IMR-90 (cell line): ENCODE measurements around the gene POU2F2. TPM values are rescaled to one million over a fixed set of nuclear protein-coding genes. Genes with fewer than 3 reads are reported as not detected.

Experiments used
- ATAC-seq: fragments of 200-7000 bp; cut with Tn5 transposase; 2 replicates; pipeline ENCODE4 v1.9.1; 2020; ENCODE audit warnings: low read depth, mild to moderate bottlenecking, moderate library complexity
- BruUV-seq: library from RNA; stranded (reverse); fragments of 400-500 nt; replicated peaks from 2 replicates; lab custom pipeline; 2021; lab: Mats Ljungman, UMichigan
- CTCF ChIA-PET: fragments of 300-600 bp; formaldehyde crosslinking; extraction: SDS; loops from one replicate; lab custom pipeline; 2021; ENCODE audit warnings: antibody characterized with exemption; lab: Yijun Ruan, JAX
- POLR2A ChIA-PET: fragments of 300-600 bp; sonication (Branson Sonifier 250); formaldehyde crosslinking; loops from one replicate; lab custom pipeline; 2022; ENCODE audit warnings: antibody characterized with exemption; ENCODE audit not compliant: unreplicated experiment; lab: Charles Lee
- DNase-seq: peaks from one replicate; pipeline ENCODE4 v3.0.0; 2013
- H2AFZ ChIP-seq: replicated peaks from 2 replicates; pipeline ENCODE3; 2013; ENCODE audit warnings: low read length, mild to moderate bottlenecking; ENCODE audit not compliant: poor library complexity
- H2AK5ac ChIP-seq: 2 replicates; pipeline ENCODE4 v1.6.1; 2013; ENCODE audit warnings: low read depth, low read length, inconsistent platforms
- H2AK9ac ChIP-seq: replicated peaks from 2 replicates; pipeline ENCODE3; 2013; ENCODE audit warnings: mild to moderate bottlenecking, low read depth, low read length, moderate library complexity; ENCODE audit not compliant: poor library complexity
- H2BK120ac ChIP-seq: 2 replicates; pipeline ENCODE4 v1.6.1; 2013; ENCODE audit warnings: low read depth, low read length, inconsistent platforms
- H2BK15ac ChIP-seq: 3 replicates; pipeline ENCODE4 v1.6.1; 2013; ENCODE audit warnings: low read depth, low read length, inconsistent platforms
- H2BK20ac ChIP-seq: 2 replicates; pipeline ENCODE4 v1.6.1; 2013; ENCODE audit warnings: low read depth, mild to moderate bottlenecking, inconsistent platforms, low read length, moderate library complexity
- H2BK5ac ChIP-seq: 2 replicates; pipeline ENCODE4 v1.6.1; 2013; ENCODE audit warnings: mild to moderate bottlenecking, low read depth, low read length, inconsistent platforms; ENCODE audit not compliant: poor library complexity, severe bottlenecking
- H3K14ac ChIP-seq: replicated peaks from 2 replicates; pipeline ENCODE4 v1.6.1; 2013; ENCODE audit warnings: low read depth, low read length, inconsistent platforms
- H3K18ac ChIP-seq: 2 replicates; pipeline ENCODE4 v1.6.1; 2013; ENCODE audit warnings: low read depth, low read length, control low read depth
- H3K23ac ChIP-seq: 2 replicates; pipeline ENCODE4 v1.6.1; 2013; ENCODE audit warnings: low read depth, low read length, inconsistent platforms
- H3K27ac ChIP-seq: 2 replicates; pipeline ENCODE4 v1.5.1; 2013; ENCODE audit warnings: mild to moderate bottlenecking, control low read depth, low read length; ENCODE audit not compliant: insufficient read depth
- H3K27me3 ChIP-seq: 2 replicates; pipeline ENCODE4 v1.6.1; 2013; ENCODE audit warnings: low read length; ENCODE audit not compliant: control insufficient read depth, insufficient read depth
- H3K36me3 ChIP-seq: 2 replicates; pipeline ENCODE4 v1.6.1; 2013; ENCODE audit warnings: low read length, mixed read lengths; ENCODE audit not compliant: control insufficient read depth, insufficient read depth
- H3K4ac ChIP-seq: 2 replicates; pipeline ENCODE4 v1.6.1; 2013; ENCODE audit warnings: low read depth, low read length, inconsistent platforms
- H3K4me1 ChIP-seq: 2 replicates; pipeline ENCODE4 v1.6.1; 2013; ENCODE audit warnings: low read length, mixed read lengths; ENCODE audit not compliant: control insufficient read depth, insufficient read depth
- H3K4me2 ChIP-seq: 2 replicates; pipeline ENCODE4 v1.6.1; 2013; ENCODE audit warnings: low read depth, mild to moderate bottlenecking, control low read depth, low read length, moderate library complexity
- H3K4me3 ChIP-seq: 2 replicates; pipeline ENCODE4 v1.5.1; 2013; ENCODE audit warnings: low read depth, mild to moderate bottlenecking, control low read depth, low read length, moderate library complexity; ENCODE audit not compliant: insufficient read depth
- H3K56ac ChIP-seq: 2 replicates; pipeline ENCODE4 v1.6.1; 2013; ENCODE audit warnings: low read length, inconsistent platforms; ENCODE audit not compliant: insufficient read depth; ENCODE audit errors: extremely low read depth
- H3K79me1 ChIP-seq, 2 experiments: 2 replicates each; pipeline ENCODE4 v1.6.1; 2013; ENCODE audit warnings: low read length in 2 of 2, inconsistent platforms in 1 of 2, low read depth in 1 of 2
- H3K9ac ChIP-seq: 2 replicates; pipeline ENCODE4 v1.6.1; 2013; ENCODE audit warnings: low read depth, low read length, control low read depth
- H3K9me1 ChIP-seq: 2 replicates; pipeline ENCODE4 v1.6.1; 2013; ENCODE audit warnings: low read length, inconsistent platforms; ENCODE audit not compliant: insufficient read depth
- H3K9me3 ChIP-seq: 2 replicates; pipeline ENCODE4 v1.6.1; 2013; ENCODE audit warnings: low read length; ENCODE audit not compliant: control insufficient read depth, insufficient read depth
- H4K20me1 ChIP-seq: 2 replicates; pipeline ENCODE4 v1.6.1; 2013; ENCODE audit warnings: low read length, inconsistent platforms; ENCODE audit not compliant: insufficient read depth
- H4K5ac ChIP-seq: 2 replicates; pipeline ENCODE4 v1.6.1; 2013; ENCODE audit warnings: mild to moderate bottlenecking, low read depth, low read length, control low read depth
- H4K8ac ChIP-seq, 2 experiments: 2 replicates each; pipeline ENCODE4 v1.6.1; 2013; ENCODE audit warnings: low read depth in 2 of 2, low read length in 2 of 2, control low read depth in 1 of 2, inconsistent platforms in 1 of 2
- H4K91ac ChIP-seq: 2 replicates; pipeline ENCODE4 v1.6.1; 2013; ENCODE audit warnings: low read depth, low read length, inconsistent platforms; ENCODE audit not compliant: insufficient read depth
- CHD1 ChIP-seq: IDR thresholded peaks from 2 replicates; pipeline ENCODE4 v1.6.1; 2012; ENCODE audit warnings: low read depth, low read length, improper control_type of control experiment
- MXI1 ChIP-seq: IDR thresholded peaks from 2 replicates; pipeline ENCODE4 v1.6.1; 2012; ENCODE audit warnings: low read depth, mild to moderate bottlenecking, low read length, moderate library complexity, borderline replicate concordance
- RAD21 ChIP-seq: IDR thresholded peaks from 2 replicates; pipeline ENCODE4 v1.6.1; 2012; ENCODE audit warnings: low read length, improper control_type of control experiment
- SMC3 ChIP-seq: fragments of 150-350 bp; IDR thresholded peaks from 2 replicates; pipeline ENCODE4 v1.6.1; 2016; ENCODE audit warnings: low read depth, mild to moderate bottlenecking, antibody characterized with exemption, low read length, moderate library complexity
- WGBS, 2 experiments: methylation state at CpG; one replicate each; pipeline versions ENCODE4 v1.1.5 to v1.1.7; 2013; ENCODE audit warnings: missing lambda C conversion rate in 2 of 2; ENCODE audit not compliant: insufficient read length in 1 of 2; ENCODE audit errors: extremely low coverage in 2 of 2; 5-methylcytosine and 5-hydroxymethylcytosine counted together
- dilution Hi-C: fragments of 300-500 bp; cut with HindIII; formaldehyde crosslinking; loops from one replicate; pipeline ENCODE4 v1.14.3; 2018; ENCODE audit warnings: low sequenced_read_pairs; ENCODE audit not compliant: unreplicated experiment
- in situ Hi-C: fragments of 300-500 bp; cut with MboI; formaldehyde crosslinking; loops from 3 replicates; pipeline ENCODE4 v1.14.3; 2019; ENCODE audit warnings: low sequenced_read_pairs, inconsistent platforms, mixed read lengths
- intact Hi-C: fragments of 100-400 bp; cut with micrococcal nuclease; formaldehyde crosslinking; loops from 2 replicates; pipeline ENCODE4 v1.10.0; 2022
- polyA plus RNA-seq, 3 experiments: library from polyadenylated mRNA; depleted of rRNA; stranded (reverse); fragments of >200 nt; gene quantifications; 2 replicates each; pipeline ENCODE4 v1.2.3, GENCODE V29; 2012; ENCODE audit warnings: low replicate concordance in 1 of 3
- total RNA-seq: library from RNA; depleted of rRNA; stranded (reverse); fragments of >200 nt; gene quantifications from 2 replicates; pipeline ENCODE4 v1.2.3, GENCODE V29; 2012
- TF ChIP-seq, protein P1 (sequence below): conservative IDR thresholded peaks from 2 replicates; pipeline ENCODE4 v1.5.1; 2012; ENCODE audit warnings: mild to moderate bottlenecking, low read depth, low read length, improper control_type of control experiment

POU2F2 gene
- total and polyA plus RNA-seq, 2 of the 4 experiments (the other 2 are of a cell fraction), result 0.54 to 5.0 TPM

DNA sequence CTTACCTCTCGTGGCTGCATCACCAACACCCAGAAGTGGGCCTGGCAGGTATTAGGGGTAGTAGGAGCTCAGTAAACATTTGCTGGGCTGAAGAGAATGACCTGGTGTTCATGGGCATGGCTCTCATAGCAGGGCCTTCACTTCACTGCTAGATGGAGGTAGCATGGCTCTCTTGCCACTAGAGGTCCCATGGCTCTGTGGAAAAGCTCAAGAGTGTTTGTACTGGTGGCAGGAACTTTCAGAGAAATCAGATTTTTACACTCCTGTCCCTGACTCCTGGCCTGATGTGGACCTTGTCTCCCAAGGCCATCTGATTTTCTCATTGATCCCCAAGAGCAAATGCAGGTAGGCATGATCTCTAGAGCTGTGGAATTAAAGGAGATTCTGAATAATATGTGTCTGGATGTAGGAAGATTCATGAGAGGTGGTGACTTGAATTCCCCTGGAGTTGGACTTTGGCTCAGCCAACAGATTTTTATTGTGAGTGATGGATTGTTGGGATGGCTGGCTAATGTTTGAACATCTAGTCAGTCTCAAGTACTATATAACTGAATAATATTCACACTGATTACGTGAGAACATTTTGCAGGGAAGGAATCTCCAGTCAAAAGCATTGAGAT lies 50.6 kb downstream of the POU2F2 start:
- intact Hi-C loops, result no loop called here

More for the DNA sequence above, 50.6 kb downstream of the POU2F2 start:
- H2BK20ac ChIP-seq, result no peak overlapping the region
- no peak overlapping the region for H3K4me3 ChIP-seq
- DNase-seq (peak; percentile 65), ATAC-seq (peak; percentile 82)
- H3K9ac ChIP-seq, result no peak overlapping the region; the same call in 1 of the 2 replicates
- peaks cover 25% of the 10 kb centered on the region for H3K9me1 ChIP-seq
- no peak overlapping the region for H3K18ac ChIP-seq
- H3K27me3 ChIP-seq, result no peaks in the 10 kb centered on the region
- no peak overlapping the region for H3K27ac ChIP-seq
- H3K4me1 ChIP-seq, result peaks cover 6% of the 10 kb centered on the region
- H3K4me2 ChIP-seq, result no peak overlapping the region
- no peak overlapping the region for H2BK5ac ChIP-seq
- no peak overlapping the region for H3K23ac ChIP-seq
- no peak overlapping the region for H3K56ac ChIP-seq
- no peak overlapping the region for H4K91ac ChIP-seq
- peaks cover 58% of the 10 kb centered on the region for H4K20me1 ChIP-seq
- H2AK9ac ChIP-seq, result no peak overlapping the region
- POLR2A ChIA-PET, result no interaction called here
- dilution Hi-C loops, result no loop called here
- in situ Hi-C loops, result no loop called here
- no peak overlapping the region for H4K8ac ChIP-seq
- H2BK120ac ChIP-seq, result no peak overlapping the region
- no peaks in the 10 kb centered on the region for H3K9me3 ChIP-seq
- CTCF ChIA-PET, result interaction anchor here (1.0 to 1.1 kb wide), 4 partner anchors 18 to 46 kb away, joined by 3 to 4 read pairs (median 3); no protein-coding TSS in a partner anchor
- no peak overlapping the region for H2AFZ ChIP-seq
- H3K36me3 ChIP-seq, result peaks cover 40% of the 10 kb centered on the region
- no peak overlapping the region for H2AK5ac ChIP-seq
- BruUV-seq, result no TSS peak
- no peak overlapping the region for H3K4ac ChIP-seq
- no peak overlapping the region for H3K14ac ChIP-seq
- TF ChIP-seq, protein P1, sequence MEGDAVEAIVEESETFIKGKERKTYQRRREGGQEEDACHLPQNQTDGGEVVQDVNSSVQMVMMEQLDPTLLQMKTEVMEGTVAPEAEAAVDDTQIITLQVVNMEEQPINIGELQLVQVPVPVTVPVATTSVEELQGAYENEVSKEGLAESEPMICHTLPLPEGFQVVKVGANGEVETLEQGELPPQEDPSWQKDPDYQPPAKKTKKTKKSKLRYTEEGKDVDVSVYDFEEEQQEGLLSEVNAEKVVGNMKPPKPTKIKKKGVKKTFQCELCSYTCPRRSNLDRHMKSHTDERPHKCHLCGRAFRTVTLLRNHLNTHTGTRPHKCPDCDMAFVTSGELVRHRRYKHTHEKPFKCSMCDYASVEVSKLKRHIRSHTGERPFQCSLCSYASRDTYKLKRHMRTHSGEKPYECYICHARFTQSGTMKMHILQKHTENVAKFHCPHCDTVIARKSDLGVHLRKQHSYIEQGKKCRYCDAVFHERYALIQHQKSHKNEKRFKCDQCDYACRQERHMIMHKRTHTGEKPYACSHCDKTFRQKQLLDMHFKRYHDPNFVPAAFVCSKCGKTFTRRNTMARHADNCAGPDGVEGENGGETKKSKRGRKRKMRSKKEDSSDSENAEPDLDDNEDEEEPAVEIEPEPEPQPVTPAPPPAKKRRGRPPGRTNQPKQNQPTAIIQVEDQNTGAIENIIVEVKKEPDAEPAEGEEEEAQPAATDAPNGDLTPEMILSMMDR, result peak; percentile 62
- peak; percentile 71 for TF ChIP-seq RAD21
- no peak for TF ChIP-seq MXI1
- TF ChIP-seq CHD1, result no peak
- peak; percentile 54 for TF ChIP-seq SMC3
- WGBS, 2 experiments, result no CpG with 5 or more reads among the region's 2 CpGs
- no peak overlapping the region for H2BK15ac ChIP-seq
- no peak overlapping the region for H4K5ac ChIP-seq
- H3K79me1 ChIP-seq, result peaks cover 17 to 64% of the 10 kb centered on the region in 2 experiments
